SIG-M5 treated with dmso at 0.1 percent for 504 hours (cell line): ENCODE results near the gene SIDT1.

Source experiments
- DNase-seq: peaks from one replicate; lab custom pipeline; 2025; ENCODE audit not compliant: unreplicated experiment; lab: John Stamatoyannopoulos, UW

Gene SIDT1

DNA sequence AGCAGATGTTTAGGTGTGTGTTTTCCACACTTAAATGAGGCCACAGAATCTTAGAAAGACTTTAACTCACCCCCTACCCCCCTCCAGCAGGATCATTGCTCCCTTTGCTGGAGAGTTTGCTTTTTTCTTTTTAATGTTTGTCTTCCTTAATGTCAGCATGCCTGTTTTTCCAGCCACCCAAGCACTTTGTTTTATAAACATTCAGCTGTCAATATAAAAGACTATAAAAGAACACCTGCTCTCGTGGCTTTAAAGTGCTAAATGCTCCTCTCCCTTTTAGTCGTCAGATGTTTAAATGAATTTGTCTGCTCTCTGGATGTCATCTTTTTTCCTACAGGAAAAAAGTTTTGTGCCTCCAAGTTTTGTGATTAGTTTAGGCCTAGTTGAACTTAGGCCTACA, 61.7 kb downstream of the SIDT1 start:
- no peak for DNase-seq

- no peak for DNase-seq
Observed at GRCh38 chr3:113597596-113598354, 65.4 kb downstream of the SIDT1 start.

- no peak for DNase-seq
Observed at GRCh38 chr3:113600418-113601182, 68.2 kb downstream of the SIDT1 start.

GRCh38 chr3:113601240-113601639, 68.9 kb downstream of the SIDT1 start:
- no peak for DNase-seq

DNA sequence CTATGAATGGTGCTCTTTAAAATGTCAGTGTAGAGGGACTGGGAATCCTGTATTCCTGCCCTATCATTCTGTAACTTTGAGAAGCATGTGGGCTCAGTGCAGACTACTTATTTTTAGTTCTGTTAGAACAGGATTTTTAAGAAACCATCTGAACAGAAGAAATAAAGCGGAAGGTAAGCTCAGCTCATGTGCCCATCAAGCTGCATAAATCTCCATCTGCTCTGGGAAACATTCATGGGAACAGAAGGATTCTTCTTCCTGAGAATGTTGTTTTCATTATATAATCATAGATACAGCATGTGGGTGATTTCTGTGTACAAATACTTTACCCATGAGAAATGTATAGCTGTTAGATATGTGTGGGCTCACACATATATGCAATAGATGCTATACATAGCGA, 69.9 kb downstream of the SIDT1 start:
- DNase-seq: no peak

DNA sequence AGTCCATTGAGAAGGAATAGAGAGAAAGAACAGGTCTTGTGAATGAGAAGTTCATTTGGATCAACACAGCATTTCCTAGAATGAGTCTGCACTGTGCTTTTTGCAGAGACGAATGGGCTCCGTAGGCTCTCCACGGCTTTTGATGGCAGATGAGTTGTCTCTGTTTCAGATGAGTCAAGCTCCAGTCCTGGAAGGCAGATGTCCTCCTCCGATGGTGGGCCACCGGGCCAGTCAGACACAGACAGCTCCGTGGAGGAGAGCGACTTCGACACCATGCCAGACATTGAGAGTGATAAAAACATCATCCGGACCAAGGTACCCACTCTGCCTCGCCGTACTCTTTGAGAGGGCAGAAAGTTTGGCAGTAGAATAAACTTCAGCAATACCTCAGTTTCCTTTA, 70.5 kb downstream of the SIDT1 start:
- DNase-seq: no peak

- DNase-seq: no peak
Observed at GRCh38 chr3:113606539-113607218, 74.3 kb downstream of the SIDT1 start.

DNA sequence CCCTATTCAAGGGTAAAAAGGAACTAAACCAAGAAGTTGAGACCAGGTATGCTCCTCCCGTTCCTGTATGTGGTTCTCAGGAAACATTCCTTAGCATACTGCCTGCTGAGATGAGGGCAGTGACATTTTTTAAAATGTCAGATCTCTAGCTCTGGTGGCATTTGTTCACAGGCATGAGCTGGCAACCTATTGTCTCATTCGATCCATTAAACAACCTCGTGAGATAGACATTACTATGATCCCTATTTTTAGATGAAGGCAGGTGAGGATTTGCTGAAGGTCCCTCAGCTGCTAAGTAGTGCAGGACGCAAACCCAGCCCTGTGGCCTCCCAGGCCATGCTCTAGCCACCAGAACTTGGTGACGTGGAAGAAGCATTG, 74.9 kb downstream of the SIDT1 start:
- no peak for DNase-seq

DNA sequence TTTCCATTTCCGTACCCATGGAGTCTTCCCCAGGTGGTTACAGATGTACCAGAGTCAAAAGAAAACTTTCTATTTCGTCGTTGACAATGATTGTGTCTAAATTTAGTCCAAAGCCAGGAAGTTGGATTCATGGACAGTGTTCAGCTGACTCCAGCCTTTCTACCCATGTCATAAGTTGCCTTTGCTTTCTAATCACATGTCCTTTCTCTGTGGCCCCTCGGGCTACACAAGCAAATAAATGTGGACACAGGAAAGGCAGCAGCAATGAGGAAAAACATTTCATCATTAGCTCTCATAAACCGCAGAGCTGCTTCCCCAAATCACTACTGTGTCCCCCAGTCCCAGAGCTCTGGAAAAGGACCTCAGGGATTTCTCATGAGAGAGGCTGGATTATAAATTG, 82.0 kb downstream of the SIDT1 start:
- no peak for DNase-seq

DNA sequence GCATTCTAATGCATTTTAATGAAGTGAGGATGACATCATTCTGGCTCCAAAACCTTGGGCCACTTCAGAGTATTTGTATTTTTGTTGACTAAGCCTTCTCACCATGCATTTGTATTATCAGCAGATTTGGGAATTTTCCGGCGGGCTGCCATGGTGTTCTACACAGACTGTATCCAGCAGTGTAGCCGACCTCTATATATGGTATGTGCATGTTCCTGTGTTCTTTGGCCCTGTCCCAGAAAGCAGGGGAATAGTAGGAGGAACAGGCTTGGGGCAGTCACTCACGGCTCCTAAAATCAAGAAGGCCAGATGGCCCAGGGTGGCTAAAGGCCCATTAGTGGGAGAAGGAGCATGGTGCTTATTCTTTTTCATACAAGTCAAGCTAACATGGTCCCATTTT, 83.6 kb downstream of the SIDT1 start:
- DNase-seq: no peak

- no peak for DNase-seq
Observed at GRCh38 chr3:113617726-113618125, 85.4 kb downstream of the SIDT1 start.

DNA sequence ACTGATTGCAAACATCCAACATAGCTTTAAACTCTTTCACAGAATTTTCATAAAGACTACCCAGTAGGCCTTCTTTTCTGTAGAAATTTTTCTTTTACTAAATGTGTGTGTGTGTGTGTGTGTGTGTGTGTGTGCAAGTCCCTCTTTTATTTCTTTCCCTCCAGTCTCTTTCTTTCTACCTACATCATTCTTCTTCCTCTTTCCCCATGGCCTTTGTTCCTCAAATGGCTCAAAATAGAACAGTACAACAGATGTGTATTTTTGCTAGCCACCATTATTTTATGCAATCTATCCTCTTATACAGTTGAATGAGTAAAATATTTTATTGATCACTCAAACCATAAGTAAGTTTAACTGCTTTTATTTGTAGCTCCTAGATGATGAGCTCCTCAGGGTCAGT, 87.7 kb downstream of the SIDT1 start:
- peak; percentile 91 for DNase-seq

DNA sequence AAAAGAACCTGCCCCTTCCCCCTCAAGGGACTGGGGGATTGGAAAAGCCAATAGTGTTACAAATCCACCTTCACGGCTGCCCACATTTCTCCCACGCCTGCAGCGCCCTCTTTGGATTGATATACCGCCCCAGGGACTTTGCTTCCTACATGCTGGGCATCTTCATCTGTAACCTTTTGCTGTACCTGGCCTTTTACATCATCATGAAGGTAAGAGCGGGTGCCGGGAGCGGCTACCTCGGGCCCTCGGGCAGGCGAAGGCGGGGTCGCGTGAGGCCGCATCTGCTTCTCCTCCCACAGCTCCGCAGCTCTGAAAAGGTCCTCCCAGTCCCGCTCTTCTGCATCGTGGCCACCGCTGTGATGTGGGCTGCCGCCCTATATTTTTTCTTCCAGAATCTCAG, 91.0 kb downstream of the SIDT1 start:
- no peak for DNase-seq

GRCh38 chr3:113623811-113624210, 91.5 kb downstream of the SIDT1 start:
- no peak for DNase-seq

DNA sequence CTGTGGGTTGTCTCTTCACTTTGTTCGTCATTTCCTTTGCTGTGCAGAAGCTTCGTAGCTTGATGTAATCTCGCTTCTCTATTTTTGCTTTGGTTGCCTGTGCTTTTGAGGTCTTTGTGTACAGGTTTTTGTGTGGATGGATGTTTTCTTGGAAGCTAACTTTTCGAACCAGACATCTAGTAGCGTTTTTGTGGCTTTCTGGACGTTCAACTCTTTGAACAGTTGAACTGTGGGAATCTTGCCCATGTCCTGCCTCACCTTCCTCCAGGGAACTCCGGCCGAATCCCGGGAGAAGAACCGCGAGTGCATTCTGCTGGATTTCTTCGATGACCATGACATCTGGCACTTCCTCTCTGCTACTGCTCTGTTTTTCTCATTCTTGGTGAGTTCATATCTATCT, 93.5 kb downstream of the SIDT1 start:
- peak; percentile 31 for DNase-seq

GRCh38 chr3:113626503-113627371, 94.4 kb downstream of the SIDT1 start:
- peak; percentile 82 for DNase-seq

DNA sequence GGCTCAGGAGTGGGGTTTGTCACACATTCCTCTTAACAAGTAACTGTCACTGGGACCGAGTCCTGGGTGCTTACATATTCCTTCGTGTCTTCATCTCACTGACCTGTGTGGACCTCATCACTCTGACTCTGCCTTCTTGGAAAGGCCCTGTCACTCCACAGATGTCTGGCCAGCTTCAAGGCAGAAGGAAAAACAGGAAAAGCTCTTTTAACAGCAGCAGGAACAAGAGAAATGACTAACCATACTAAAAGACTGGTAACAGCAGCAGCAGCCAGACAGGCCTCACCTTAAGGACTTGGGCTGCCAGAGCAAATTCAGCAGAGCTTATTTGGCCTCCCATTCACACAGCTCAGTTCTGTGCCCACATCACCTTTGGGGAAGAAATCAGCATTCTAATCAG, 96.0 kb downstream of the SIDT1 start:
- no peak for DNase-seq

GRCh38 chr3:113628788-113629187, 96.4 kb downstream of the SIDT1 start:
- DNase-seq: no peak

DNA sequence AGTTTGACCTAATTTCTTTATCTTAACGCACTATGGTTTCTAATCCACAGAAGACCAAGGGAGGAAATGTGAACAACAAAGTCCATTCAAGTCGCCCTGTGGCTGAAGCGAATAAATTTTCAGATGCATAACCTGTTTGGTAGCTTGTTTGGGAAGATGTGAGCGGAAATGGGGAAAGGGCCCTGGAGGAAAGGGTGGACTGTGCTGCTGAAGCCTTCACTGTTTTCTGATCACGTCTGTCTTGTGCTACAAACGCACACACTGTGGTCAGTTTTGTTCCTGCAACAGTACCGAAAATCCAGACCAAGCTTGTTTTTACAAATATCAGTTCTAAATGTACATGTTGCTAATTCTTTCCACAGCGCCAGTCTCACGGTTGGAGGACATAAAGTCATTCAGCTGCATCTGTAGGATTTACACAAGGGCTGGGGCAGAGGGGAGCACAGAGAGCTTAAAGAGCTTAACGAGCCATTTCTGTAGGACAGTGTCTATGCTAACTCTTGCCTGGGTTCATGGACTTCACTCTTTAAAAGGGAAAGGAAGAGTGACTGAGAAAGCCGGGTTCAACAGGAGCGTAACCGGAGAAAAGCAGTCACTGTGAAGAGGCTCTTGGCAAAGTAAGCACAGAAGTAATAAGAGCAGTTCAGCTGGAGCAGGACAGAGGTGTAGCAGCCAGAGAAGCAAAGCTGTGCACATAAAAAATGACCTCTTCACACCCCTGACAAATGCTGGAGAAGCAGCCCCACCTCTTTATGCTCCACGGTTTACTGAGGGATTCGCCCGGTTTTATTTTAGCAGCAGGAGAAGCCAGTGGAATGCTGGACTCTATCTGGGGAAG, 97.4 kb downstream of the SIDT1 start:
- DNase-seq: no peak

- peak; percentile 85 for DNase-seq
Observed at GRCh38 chr3:113630956-113631542, 98.7 kb downstream of the SIDT1 start.
